GM19023 (cell line): ENCODE results near the gene SLC25A26.
"Not testable (repeated sequence)": the region's sequence is repeated elsewhere in the genome, so short reads cannot be mapped to it uniquely, and the experiment has no call there.

Experiments used
- ATAC-seq: cut with Tn5 transposase; IDR thresholded peaks from one replicate; pipeline ENCODE4 v1.9.1; 2021; ENCODE audit warnings: mild to moderate bottlenecking, moderate library complexity; ENCODE audit not compliant: unreplicated experiment

SLC25A26 gene

DNA sequence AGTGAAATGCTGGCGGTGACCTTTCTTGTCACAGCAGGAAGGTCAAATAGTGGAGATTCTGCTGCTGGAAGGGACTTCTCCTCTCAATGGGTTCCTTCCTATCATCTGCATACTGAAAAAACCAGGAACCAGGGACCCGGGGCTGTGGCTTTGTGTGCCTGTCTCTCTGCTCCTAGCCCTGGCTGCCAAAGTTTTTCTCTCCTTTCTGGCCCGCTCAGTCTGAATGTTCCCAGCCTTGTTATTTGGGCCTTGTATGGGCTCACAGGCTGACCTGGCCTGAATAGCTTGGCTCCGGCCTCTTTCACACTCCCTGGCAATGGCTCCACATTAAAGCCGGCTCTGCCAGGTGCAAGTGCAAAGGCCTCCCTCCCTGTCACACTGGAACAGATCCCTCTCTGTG, 185.4 kb downstream of the SLC25A26 start:
- no peak for ATAC-seq

DNA sequence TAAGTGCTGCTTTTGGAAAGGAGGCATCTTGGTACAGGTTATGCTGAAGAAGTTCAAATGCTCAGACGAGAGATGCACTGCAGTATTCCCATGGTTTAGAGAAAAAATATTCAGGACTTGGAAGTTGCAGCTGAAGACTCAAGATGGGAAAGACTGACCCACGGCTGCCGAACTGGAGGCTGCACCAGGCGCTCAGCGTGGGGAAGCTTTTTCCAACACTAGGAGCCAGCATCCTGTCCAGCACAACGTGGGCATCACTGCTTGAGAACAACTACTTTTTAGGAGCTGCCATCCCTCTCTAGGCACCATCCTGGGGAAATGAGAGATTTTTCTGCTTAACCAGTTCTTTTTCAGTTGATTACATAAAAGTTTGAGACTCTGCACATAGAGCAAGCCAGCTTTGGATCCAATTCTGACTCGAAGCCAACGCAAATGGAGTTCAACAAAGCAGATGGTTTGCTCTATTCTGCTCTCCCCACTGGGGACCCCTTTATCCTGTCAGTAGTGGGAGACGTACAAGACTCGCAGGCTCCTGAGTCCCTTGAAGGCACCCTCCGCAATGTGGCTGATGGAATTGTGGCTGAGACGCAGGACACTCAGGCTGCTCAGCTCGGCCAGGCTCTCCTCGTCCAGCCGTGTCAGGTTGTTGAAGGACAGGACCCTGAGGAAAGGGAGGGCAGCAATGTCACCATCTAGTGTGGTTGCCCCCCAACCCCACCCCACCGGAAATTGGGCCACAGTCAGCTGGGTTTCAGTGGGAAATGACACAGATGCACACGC, 186.2 kb downstream of the SLC25A26 start:
- no peak for ATAC-seq

DNA sequence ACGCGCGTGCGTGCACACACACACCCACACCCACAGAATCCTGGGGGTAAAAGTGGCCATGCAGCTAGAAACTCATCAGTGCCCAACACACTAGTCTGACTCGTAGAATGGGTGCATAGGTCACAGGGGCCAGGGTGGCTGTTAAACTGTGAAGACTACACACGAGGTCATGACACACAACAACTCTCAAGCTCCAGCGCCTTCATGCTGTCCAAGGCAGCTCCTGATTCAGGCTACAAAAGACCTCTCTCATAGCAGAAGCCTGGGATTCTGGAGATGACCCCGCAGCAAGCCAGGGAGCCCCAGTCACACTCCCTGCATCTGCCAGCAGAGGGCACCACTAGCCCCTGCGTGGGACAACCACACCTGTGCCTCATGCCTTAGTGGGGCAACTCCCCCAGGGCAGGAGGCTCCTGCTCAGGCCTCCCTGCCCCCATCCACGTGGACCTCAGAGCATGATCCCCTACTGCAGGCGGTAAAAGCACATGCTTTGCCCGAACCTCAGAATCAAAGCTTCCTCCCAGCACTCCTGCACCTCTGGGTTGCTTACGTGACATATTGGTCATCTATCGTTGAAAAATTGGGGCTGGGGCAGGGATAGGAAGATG, 186.9 kb downstream of the SLC25A26 start:
- ATAC-seq: peak; percentile 93

DNA sequence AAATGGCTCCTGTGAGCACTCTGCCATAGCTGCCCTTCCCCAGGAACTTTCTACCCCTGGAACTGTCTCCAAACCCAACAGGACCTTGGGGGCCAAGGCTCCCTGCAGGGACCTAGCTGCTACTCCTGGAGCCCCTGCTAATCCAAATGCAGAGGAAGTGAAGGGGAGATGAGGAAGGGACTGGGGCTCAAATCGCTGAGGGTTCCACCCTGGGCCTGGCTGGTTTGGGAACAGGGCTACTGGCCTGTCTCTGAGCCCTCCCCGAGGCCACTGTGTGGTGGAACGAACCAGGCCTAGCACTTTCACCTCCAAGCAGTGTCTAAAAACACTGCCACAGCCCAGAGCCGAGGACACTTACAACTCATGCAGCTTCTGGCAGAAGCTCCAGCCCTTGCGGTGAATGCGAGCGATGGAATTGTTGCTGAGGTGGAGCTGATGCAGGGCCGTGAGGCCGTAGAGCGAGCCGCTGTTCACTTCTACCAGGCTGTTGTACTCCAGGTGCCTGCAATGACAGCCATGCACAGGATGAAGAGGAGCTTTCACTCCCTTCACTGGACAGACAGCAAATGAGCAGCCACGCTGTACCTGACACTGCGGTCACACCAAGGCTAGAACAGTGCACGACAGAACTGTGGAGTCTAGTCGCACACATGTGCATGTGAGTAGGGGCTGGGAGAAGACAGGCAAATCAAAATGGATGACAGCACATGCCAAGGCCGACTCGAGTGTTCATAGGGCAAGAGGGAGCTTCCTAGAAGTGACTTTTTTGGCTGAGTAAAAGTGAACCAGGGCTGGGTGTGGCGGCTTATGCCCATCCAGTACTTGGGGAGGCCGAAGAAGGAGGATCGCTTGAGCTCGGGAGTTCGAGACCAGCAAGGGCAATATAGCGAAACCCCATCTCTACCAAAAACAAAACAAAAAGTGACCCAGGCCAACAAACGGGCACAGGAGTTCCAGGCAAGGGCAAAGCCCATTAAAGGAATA, 189.3 kb downstream of the SLC25A26 start:
- no peak for ATAC-seq

DNA sequence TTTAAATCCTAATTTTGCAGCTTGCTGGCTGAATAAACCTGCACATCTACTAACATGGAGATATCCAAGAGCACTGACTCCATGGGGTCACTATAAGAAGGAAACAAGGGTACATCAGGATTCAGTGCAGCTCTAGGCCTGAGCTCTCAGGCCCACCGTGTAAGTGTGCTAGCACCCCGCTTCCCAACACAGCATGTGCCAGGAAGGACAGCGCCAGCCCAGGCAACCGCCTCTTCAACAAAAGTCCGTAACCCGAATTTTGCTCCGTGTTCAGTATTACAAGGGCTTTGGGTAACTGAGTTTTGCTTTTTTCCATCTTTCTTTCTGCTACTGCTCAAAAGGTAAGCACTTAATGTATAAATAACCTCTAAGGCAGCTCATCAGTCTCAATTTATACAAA, 190.2 kb downstream of the SLC25A26 start:
- ATAC-seq: no peak

DNA sequence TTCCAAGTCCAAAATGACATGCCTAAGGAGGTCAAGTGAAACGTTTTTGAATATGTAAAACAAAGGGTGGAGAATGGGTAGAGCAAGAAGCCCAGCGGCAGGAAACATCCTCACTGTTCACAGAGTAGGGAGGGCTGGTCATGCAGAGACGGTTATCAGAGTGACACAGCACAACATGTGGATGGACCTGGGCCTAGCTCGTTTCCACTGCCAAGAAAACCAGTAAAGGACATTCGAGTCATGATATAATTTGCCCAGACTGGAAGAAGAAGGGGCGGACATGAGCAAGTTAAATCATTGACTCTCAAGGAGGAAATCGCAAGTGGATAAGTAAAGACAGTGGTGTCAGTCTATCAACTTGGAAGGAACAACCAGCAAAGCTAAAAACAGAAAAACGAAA, 190.7 kb downstream of the SLC25A26 start:
- ATAC-seq: no peak

DNA sequence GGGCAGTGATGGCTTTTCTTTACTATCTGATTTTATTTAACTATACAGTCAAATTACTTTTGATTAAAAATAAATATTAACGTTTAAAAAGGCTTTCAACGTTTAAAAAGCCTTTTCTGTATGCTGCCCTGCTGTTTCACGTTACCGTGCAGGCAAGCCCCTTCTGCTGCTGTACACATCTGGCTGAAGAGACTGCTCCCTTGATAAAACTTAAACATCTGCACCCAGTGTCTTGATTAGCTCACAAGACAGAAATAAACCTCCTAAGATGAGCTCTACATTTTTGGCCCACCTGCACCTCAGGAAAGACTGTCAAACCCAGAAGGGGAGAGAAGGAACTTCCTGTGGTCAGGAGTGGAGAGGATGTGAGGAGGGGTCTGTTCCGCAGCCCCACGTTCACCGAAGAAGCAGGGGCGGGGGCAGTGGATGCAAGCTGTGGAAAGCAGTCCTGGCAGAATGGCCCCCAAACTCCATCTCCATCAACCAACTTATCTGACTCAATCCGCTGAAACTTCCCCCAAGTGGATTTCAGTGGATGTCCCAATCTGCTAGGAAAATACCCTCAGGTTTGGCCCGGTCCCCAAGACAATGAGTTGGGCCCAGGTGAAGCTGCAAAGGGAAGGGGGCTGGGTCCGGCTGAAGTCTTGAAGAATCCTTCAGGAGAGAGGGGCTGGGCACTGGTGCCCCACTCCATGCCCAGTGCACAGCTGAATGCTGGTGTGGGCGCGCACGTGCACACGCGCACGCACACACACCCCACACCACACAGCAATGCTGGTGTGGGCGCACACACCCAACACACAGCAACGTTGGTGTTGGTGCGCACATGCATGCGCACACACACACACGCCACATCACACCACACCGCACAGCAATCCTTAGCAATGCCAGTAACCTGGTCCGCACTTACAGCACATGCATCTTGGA, 191.4 kb downstream of the SLC25A26 start:
- ATAC-seq: no peak

DNA sequence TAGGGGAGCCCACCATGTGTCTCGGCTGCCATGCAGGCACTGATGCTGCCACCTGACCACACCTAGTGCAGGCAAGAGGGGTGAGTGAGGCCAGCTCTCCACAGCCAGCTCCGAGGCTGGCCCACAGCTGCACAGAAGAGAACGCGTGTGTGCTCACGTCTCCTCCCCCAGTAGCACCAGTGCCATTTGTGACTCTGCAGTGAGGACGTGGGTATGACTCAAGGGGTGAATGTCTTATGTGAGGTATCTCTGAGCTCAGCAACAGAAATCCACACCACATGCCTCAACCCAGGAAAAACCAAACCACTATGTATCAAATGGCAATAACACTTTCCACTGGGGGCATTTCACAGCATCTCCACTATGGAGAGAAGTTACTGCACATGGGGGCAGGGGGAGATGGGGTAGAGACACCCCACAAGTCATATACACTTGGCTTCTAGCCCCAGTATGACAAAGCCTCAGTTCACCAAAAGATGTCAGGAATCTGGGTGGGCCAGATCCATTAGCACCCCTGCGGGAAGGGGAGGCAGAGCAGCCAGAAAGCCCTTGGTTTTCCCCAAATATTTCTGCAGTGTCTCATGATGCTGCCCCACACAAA, 192.4 kb downstream of the SLC25A26 start:
- no peak for ATAC-seq

DNA sequence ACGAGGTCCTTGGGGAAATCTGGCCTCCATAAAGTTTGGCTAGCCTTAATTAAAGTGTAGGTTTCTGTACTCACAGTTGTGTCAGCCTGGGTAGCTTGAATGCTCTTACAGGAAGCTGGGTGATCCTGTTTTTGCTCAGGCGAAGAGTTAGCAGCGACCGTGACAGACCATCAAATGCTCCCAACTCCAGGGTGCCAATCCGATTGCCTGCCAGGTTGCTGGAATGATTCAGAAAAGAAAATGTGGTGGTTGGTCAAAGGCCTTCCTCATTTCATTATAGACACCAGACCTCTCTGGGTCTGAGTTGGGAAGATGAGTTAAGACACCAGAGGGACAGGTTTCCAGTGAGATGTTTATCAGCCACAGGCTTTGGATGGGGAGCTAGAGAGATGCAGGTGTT, 194.0 kb downstream of the SLC25A26 start:
- no peak for ATAC-seq

DNA sequence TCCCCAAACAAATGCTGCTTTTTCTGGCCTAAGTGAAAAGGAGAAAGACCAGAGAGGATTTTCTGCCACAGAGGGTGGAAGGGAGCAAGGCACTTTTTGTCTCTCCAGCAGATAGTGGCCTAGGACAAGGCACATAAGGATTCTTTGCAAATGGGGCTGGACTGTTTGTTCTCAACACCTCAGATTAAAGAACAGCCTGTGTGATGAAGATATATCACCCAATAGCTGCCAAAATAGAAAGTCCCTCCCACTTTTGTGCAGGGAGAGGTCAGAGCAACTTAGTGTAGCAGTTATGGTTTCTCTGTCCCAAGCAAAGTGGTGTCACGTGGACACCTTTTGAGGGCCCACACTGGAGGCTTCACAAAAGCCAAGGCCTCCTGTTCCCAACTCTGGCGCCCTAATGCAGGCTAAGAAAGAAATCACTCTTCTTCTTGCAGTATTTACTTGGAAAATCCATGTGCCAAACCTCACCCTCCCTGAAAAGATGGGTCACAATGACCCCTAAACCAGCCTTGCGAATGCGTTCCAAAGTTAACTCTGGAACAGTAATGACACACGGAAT, 195.1 kb downstream of the SLC25A26 start:
- no peak for ATAC-seq

DNA sequence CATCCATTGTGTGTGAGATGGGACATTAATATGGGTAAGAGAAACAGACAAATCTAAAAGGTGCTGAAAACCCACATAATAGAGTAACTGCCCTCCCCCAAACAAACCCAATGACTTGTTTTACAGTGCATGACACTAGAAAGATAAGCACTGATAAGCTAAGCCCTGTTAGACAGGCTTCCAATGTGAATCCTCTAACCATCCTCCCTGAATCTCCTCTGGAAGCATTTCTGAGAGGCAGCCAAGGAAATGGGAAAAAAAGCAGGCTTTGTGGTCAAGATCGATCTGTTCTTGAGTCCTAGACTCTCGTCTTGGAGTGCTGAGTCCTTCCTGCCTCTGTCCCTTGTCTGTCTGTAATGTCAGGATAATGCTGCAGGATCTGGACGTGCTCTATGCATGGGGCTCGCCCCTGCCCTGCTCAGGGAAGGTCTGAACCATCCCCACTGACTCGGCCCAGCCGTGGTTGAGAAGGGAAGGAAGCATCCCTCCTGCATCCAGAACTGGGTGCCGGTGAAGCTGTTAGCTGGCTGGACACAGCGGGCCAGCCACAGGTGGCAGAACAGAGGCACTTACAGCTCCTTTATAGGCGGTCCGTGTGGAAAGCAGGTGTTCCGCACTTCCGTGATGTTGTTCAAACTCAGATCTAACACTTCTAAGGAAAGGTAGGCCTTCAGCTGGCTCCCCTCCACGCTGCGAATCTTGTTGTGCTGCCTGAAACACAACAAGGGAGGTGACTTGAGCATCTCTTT, 195.9 kb downstream of the SLC25A26 start:
- ATAC-seq: no peak

DNA sequence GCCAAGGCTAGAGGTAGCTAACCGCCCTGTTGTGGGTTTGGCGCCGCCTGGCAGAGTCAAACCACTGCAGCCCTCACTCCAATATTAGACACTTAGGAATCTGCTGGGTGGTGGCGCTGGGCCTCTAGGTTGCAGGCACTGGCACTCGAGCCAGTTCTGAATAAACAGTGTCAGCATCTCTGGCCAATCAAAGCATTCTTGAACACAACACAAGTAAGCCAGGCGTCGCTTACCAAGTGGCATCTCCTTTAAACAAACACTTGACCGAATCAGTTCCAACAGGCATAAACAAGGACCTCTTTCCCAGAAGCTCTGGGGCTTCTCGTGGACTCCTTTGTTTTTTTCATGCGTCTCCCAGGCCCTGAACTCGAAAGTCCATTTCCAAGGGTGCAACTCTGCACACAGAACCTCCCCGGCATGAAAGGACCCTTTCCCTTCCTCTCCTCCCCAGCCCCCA, 197.7 kb downstream of the SLC25A26 start:
- no peak for ATAC-seq

DNA sequence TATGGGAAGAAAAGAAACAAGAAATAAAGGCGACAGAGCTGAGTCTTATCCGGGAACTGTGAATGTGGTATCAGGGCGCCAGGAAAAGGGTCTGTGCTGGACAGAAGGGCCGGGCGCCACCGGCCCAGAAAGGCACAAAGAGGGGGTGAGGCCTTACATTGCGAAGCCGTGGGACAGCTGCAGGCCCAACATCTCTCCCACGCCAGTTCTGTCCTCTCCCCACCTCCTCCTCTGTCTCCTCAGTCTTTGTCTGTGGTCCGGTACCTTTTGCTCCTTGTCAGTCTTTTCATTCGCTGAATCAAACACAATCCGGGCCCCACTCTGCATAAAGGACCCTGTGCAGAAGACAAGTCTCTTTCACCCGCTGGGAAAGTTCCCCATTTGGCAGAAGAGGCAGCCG, 198.2 kb downstream of the SLC25A26 start:
- ATAC-seq: no peak

DNA sequence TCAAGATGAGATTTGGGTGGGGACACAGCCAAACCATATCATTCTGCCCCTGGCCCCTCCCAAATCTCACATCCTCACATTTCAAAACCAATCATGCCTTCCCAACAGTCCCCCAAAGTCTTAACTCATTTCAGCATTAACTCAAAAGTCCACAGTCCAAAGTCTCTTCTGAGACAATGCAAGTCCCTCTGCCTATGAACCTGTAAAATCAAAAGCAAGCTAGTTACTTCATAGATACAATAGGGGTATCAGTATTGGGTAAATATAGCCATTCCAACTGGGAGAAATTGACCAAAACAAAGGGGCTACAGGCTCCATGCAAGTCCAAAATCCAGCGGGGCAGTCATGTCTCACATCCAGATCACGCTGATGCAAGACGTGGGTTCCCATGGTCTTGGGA, 200.3 kb downstream of the SLC25A26 start:
- ATAC-seq: not testable (repeated sequence)

DNA sequence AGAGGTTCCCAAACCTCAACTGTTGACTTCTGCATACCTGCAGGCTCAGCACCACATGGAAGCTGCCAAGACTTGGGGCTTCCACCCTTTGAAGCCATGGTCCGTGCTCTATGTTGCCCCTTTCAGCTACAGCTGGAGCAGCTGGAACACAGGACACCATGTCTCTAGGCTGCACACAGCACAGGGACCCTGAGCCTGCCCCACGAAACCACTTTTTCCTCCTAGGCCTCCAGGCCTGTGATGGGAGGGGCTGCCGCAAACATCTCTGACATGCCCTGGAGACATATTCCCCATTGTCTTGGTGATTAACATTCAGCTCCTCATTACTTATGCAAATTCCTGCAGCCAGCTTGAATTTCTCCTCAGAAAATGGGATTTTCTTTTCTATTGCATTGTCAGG, 201.1 kb downstream of the SLC25A26 start:
- ATAC-seq: not testable (repeated sequence)

DNA sequence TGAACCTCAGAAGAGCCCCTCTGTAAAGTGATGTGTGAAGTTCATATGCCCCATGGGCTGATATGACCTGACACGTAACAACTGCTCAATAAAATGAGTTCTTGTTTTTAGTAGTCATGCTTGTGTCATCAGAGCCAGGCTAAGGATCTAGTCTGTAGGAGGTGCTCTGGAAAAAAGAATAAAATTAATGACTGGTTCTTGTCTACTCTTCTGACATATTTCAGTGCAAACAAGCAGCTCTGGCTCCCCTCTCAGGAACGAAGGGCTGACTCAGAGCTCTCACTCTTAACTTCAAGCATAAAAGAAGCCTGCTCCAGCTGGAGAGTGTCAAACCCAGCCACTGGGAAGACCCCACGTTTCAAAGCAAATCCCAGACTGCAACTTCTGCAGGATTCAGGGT, 203.0 kb downstream of the SLC25A26 start:
- no peak for ATAC-seq

DNA sequence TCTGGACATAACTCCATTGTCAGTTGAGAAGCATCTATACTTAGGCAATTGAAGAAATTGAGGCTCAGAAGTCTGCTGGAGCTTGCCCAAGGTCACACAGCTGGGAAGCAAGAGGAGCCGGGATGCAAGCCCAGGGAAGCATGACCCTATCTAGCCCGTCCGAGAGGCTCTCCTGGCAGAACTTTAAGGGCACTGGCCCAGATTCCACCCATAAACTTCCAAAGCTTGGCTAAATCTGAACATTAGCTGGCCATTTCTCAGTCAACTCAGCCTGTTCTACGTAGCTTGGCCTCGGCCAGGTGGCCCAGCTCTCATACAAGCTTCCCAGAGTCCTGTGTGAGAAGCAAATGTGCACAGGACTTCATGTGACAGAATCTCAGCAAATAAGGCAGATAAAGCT, 204.2 kb downstream of the SLC25A26 start:
- ATAC-seq: no peak

DNA sequence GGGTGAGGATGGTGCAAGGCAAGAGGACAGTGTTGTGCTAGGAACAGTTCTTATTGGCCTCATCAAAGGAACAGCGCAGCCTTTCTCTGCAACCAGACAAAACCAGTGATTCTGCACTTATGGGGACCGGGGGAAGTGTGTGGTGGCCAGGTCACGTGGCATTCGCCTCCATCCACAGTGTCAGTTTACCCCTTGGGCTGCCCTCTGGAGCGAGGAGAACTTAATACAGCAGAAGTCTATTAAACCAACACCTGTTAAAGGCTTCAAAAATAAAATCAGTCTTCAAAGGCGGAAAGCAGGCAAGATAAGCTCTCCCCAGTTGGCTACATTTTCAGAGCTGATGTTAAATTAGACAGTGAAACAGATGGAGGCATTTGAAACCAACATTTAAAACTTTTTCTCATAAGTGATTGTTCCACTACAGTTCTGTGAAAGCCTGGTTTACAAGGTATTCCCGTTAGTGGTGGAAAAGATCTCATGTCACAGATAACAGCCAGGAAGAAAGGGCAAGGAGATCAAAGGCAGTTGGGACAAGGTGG, 204.8 kb downstream of the SLC25A26 start:
- no peak for ATAC-seq

DNA sequence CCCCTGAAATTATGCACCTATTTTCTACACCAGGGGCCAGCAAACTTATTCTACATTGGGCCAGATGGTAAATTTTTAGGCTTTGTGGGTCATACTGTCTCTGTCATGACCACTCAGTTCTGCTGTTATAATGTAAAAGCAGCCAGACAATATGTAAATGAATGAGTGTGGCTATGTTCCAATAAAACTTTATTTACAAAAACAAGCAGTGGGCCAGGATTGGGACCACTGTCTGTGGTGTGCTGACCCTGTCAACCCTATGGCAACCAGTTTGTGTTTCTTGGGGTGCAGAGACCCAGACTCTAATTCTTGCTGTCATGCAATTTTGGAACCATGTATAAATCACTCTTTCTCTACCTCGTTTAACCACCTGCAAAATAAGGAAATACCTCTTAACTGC, 205.3 kb downstream of the SLC25A26 start:
- no peak for ATAC-seq
